ENCODE data around the gene SGMS2.

DNA sequence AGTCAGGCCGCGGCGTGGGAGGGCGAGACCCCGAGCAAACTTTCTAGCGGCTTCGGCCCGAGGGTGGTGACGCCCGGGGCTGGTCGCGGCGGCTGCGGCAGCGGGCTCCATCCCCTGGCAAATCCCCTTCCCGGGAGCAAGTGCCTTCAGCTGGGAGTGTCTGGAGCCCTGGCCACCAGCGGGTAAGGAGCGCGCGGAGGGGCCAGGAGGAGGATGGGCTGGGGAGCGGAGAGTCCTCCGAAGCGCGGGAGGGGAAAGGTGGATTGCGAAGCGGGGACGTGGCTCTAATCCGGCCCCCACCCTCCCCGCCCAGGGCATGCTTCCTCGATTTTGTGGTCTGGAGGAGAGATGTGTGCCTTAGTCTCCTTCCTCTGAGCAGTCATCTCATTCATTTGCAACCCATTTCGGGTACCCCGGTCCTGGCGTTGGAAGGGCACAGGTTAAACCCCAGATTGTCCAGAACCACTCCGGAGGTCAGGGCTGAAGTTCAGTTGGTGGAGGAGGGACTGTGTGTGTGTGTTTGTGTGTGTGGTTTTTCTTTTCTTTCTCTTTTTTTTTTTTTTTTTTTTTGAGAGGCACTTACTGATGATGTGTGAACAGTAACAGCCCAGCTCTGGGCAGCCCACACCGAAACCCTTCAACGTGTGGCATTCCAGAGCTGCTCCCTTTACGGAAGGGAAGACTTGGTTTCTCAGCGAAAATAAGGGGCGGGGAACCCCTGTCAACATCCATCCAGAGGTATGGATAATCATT, 516 bp downstream of the SGMS2 start:
- TF ChIP-seq, protein P1, sequence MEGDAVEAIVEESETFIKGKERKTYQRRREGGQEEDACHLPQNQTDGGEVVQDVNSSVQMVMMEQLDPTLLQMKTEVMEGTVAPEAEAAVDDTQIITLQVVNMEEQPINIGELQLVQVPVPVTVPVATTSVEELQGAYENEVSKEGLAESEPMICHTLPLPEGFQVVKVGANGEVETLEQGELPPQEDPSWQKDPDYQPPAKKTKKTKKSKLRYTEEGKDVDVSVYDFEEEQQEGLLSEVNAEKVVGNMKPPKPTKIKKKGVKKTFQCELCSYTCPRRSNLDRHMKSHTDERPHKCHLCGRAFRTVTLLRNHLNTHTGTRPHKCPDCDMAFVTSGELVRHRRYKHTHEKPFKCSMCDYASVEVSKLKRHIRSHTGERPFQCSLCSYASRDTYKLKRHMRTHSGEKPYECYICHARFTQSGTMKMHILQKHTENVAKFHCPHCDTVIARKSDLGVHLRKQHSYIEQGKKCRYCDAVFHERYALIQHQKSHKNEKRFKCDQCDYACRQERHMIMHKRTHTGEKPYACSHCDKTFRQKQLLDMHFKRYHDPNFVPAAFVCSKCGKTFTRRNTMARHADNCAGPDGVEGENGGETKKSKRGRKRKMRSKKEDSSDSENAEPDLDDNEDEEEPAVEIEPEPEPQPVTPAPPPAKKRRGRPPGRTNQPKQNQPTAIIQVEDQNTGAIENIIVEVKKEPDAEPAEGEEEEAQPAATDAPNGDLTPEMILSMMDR (conservative IDR thresholded peaks at IDR 0.05; ENCODE audit: low read depth, low read length), result no peak
- no peak for TF ChIP-seq EZH2 (IDR thresholded peaks at IDR 0.05; ENCODE audit: low read length, unreplicated experiment)

Data from PC-3 (cell line).